WTC11 (cell line): ENCODE results near the gene ZNF48. TPM values are rescaled to one million over a fixed set of nuclear protein-coding genes. Genes with fewer than 3 reads are reported as not detected.

Experiments used
- ESRRA ChIP-seq: sonication (generic); formaldehyde crosslinking; IDR thresholded peaks from 2 replicates; pipeline ENCODE4 v1.8.1; 2022; ENCODE audit warnings: mild to moderate bottlenecking, missing genetic modification reagents, borderline replicate concordance
- GABPB1 ChIP-seq: sonication (generic); formaldehyde crosslinking; IDR thresholded peaks from 2 replicates; pipeline ENCODE4 v1.8.1; 2023; ENCODE audit warnings: mild to moderate bottlenecking, missing genetic modification reagents
- IRF2 ChIP-seq: sonication (generic); formaldehyde crosslinking; IDR thresholded peaks from 2 replicates; pipeline ENCODE4 v1.8.0; 2022; ENCODE audit warnings: low read depth, missing genetic modification reagents, borderline replicate concordance
- JAZF1 ChIP-seq: fragments of 250-450 bp; sonication (Bioruptor Pico); IDR thresholded peaks from 2 replicates; pipeline ENCODE4 v1.9.0; 2021; ENCODE audit warnings: moderate library complexity, mild to moderate bottlenecking, inconsistent platforms
- NR3C1 ChIP-seq: sonication (generic); formaldehyde crosslinking; conservative IDR thresholded peaks from 2 replicates; pipeline ENCODE4 v1.8.1; 2023; ENCODE audit warnings: low read depth, mild to moderate bottlenecking, missing genetic modification reagents
- SOX15 ChIP-seq: fragments of 250-450 bp; sonication (Bioruptor Pico); IDR thresholded peaks from 2 replicates; pipeline ENCODE4 v1.9.0; 2021; ENCODE audit warnings: mild to moderate bottlenecking
- ZNF219 ChIP-seq: sonication (generic); formaldehyde crosslinking; IDR thresholded peaks from 2 replicates; pipeline ENCODE4 v1.8.0; 2023; ENCODE audit warnings: missing genetic modification reagents, mild to moderate bottlenecking, borderline replicate concordance
- ZNF232 ChIP-seq: sonication (generic); formaldehyde crosslinking; IDR thresholded peaks from 2 replicates; pipeline ENCODE4 v1.8.0; 2022; ENCODE audit warnings: mild to moderate bottlenecking, missing genetic modification reagents
- total RNA-seq: library from RNA; stranded (reverse); gene quantifications from 3 replicates; pipeline ENCODE4 v1.2.3, GENCODE V29; 2021
- TF ChIP-seq, protein P1 (sequence below): sonication (generic); formaldehyde crosslinking; IDR thresholded peaks from 2 replicates; pipeline ENCODE4 v1.8.1; 2023; ENCODE audit warnings: mild to moderate bottlenecking, missing genetic modification reagents
- TF ChIP-seq, protein P2 (sequence below): fragments of 250-450 bp; sonication (Bioruptor Pico); IDR thresholded peaks from 2 replicates; pipeline ENCODE4 v2.1.2; 2022; ENCODE audit warnings: mild to moderate bottlenecking, moderate library complexity
- TF ChIP-seq, protein P3 (sequence below): fragments of 250-450 bp; sonication (Bioruptor Pico); IDR thresholded peaks from 2 replicates; pipeline ENCODE4 v1.9.0; 2021; ENCODE audit warnings: mild to moderate bottlenecking
- TF ChIP-seq, protein P4 (sequence below): sonication (generic); formaldehyde crosslinking; IDR thresholded peaks from 2 replicates; pipeline ENCODE4 v1.8.0; 2023; ENCODE audit warnings: missing genetic modification reagents, mild to moderate bottlenecking, borderline replicate concordance
- TF ChIP-seq, protein P5 (sequence below): sonication (generic); formaldehyde crosslinking; IDR thresholded peaks from 2 replicates; pipeline ENCODE4 v1.8.0; 2022; ENCODE audit warnings: mild to moderate bottlenecking, missing genetic modification reagents
- TF ChIP-seq, protein P6 (sequence below): sonication (generic); formaldehyde crosslinking; IDR thresholded peaks from 2 replicates; pipeline ENCODE4 v1.8.0; 2022; ENCODE audit warnings: missing genetic modification reagents
- TF ChIP-seq, protein P7 (sequence below): sonication (generic); formaldehyde crosslinking; IDR thresholded peaks from 2 replicates; pipeline ENCODE4 v1.8.1; 2023; ENCODE audit warnings: mild to moderate bottlenecking, missing genetic modification reagents
- TF ChIP-seq, protein P8 (sequence below): sonication (generic); formaldehyde crosslinking; IDR thresholded peaks from 2 replicates; pipeline ENCODE4 v1.8.1; 2022; ENCODE audit warnings: low read depth, missing genetic modification reagents, borderline replicate concordance
- TF ChIP-seq, protein P9 (sequence below): sonication (generic); formaldehyde crosslinking; IDR thresholded peaks from 2 replicates; pipeline ENCODE4 v1.8.0; 2022; ENCODE audit warnings: mild to moderate bottlenecking, missing genetic modification reagents

Gene ZNF48
- total RNA-seq, 1 experiment from 2014 or later, result 39.3 TPM

DNA sequence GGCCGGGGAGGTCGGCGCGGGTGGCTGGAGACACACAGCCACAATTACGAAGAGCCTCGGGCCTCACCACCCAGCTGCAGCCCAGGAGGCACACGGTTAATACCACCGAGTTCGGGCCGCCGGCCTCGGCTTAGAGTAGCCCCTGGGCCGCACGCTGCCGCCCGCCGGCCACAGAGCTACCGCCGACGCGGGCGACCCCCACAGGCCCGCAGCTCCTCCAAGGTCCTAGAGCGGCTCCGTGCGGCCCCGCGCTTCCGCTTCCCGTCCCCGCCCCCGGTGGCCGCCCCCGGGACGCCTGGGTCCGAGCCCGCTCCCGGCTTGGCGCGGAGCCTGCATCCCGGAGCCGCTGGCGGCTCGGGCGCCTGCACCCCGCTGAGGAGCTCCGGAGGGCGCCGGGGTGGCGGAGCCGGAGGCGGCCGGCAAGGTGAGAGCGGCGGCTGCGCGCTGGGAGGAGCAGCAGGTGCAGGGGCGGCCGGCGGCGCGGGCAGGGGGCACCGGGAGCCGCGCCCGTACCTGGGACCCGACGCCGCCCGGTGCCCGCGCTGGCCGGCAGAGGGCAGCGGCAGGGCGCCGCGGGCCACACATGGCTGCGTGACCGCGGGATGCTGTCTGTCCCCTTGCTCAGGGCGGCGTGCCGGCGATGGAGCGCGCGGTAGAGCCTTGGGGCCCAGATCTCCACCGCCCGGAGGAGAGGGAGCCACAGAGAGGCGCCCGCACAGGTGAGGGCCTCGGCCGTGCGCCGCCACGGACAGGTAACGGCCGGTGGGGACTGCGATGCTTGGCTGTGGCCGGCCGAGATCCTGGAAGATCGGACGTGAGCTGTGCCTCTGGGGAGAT, at the start of gene ZNF48 (continued):
- TF ChIP-seq, protein P1, sequence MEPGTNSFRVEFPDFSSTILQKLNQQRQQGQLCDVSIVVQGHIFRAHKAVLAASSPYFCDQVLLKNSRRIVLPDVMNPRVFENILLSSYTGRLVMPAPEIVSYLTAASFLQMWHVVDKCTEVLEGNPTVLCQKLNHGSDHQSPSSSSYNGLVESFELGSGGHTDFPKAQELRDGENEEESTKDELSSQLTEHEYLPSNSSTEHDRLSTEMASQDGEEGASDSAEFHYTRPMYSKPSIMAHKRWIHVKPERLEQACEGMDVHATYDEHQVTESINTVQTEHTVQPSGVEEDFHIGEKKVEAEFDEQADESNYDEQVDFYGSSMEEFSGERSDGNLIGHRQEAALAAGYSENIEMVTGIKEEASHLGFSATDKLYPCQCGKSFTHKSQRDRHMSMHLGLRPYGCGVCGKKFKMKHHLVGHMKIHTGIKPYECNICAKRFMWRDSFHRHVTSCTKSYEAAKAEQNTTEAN (CRISPR knock-in tag), result no peak
- TF ChIP-seq ZNF232 (CRISPR knock-in tag) (no peak), NR3C1 (CRISPR knock-in tag) (no peak), JAZF1 (CRISPR knock-in tag) (no peak), ESRRA (CRISPR knock-in tag) (0 out of 2 replicates have a peak, but pooled peaks have one; percentile 40), SOX15 (CRISPR knock-in tag) (no peak), IRF2 (CRISPR knock-in tag) (no peak), GABPB1 (CRISPR knock-in tag) (peak; percentile 65), ZNF219 (CRISPR knock-in tag) (no peak)
- TF ChIP-seq, protein P2, sequence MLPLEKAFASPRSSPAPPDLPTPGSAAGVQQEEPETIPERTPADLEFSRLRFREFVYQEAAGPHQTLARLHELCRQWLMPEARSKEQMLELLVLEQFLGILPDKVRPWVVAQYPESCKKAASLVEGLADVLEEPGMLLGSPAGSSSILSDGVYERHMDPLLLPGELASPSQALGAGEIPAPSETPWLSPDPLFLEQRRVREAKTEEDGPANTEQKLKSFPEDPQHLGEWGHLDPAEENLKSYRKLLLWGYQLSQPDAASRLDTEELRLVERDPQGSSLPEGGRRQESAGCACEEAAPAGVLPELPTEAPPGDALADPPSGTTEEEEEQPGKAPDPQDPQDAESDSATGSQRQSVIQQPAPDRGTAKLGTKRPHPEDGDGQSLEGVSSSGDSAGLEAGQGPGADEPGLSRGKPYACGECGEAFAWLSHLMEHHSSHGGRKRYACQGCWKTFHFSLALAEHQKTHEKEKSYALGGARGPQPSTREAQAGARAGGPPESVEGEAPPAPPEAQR, result no peak
- TF ChIP-seq, protein P3, sequence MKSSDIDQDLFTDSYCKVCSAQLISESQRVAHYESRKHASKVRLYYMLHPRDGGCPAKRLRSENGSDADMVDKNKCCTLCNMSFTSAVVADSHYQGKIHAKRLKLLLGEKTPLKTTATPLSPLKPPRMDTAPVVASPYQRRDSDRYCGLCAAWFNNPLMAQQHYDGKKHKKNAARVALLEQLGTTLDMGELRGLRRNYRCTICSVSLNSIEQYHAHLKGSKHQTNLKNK, result no peak
- TF ChIP-seq, protein P4, sequence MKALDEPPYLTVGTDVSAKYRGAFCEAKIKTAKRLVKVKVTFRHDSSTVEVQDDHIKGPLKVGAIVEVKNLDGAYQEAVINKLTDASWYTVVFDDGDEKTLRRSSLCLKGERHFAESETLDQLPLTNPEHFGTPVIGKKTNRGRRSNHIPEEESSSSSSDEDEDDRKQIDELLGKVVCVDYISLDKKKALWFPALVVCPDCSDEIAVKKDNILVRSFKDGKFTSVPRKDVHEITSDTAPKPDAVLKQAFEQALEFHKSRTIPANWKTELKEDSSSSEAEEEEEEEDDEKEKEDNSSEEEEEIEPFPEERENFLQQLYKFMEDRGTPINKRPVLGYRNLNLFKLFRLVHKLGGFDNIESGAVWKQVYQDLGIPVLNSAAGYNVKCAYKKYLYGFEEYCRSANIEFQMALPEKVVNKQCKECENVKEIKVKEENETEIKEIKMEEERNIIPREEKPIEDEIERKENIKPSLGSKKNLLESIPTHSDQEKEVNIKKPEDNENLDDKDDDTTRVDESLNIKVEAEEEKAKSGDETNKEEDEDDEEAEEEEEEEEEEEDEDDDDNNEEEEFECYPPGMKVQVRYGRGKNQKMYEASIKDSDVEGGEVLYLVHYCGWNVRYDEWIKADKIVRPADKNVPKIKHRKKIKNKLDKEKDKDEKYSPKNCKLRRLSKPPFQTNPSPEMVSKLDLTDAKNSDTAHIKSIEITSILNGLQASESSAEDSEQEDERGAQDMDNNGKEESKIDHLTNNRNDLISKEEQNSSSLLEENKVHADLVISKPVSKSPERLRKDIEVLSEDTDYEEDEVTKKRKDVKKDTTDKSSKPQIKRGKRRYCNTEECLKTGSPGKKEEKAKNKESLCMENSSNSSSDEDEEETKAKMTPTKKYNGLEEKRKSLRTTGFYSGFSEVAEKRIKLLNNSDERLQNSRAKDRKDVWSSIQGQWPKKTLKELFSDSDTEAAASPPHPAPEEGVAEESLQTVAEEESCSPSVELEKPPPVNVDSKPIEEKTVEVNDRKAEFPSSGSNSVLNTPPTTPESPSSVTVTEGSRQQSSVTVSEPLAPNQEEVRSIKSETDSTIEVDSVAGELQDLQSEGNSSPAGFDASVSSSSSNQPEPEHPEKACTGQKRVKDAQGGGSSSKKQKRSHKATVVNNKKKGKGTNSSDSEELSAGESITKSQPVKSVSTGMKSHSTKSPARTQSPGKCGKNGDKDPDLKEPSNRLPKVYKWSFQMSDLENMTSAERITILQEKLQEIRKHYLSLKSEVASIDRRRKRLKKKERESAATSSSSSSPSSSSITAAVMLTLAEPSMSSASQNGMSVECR (CRISPR knock-in tag), result no peak; the same call in 1 of the 2 replicates
- TF ChIP-seq, protein P5, sequence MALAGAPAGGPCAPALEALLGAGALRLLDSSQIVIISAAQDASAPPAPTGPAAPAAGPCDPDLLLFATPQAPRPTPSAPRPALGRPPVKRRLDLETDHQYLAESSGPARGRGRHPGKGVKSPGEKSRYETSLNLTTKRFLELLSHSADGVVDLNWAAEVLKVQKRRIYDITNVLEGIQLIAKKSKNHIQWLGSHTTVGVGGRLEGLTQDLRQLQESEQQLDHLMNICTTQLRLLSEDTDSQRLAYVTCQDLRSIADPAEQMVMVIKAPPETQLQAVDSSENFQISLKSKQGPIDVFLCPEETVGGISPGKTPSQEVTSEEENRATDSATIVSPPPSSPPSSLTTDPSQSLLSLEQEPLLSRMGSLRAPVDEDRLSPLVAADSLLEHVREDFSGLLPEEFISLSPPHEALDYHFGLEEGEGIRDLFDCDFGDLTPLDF (CRISPR knock-in tag), result no peak
- TF ChIP-seq, protein P6, sequence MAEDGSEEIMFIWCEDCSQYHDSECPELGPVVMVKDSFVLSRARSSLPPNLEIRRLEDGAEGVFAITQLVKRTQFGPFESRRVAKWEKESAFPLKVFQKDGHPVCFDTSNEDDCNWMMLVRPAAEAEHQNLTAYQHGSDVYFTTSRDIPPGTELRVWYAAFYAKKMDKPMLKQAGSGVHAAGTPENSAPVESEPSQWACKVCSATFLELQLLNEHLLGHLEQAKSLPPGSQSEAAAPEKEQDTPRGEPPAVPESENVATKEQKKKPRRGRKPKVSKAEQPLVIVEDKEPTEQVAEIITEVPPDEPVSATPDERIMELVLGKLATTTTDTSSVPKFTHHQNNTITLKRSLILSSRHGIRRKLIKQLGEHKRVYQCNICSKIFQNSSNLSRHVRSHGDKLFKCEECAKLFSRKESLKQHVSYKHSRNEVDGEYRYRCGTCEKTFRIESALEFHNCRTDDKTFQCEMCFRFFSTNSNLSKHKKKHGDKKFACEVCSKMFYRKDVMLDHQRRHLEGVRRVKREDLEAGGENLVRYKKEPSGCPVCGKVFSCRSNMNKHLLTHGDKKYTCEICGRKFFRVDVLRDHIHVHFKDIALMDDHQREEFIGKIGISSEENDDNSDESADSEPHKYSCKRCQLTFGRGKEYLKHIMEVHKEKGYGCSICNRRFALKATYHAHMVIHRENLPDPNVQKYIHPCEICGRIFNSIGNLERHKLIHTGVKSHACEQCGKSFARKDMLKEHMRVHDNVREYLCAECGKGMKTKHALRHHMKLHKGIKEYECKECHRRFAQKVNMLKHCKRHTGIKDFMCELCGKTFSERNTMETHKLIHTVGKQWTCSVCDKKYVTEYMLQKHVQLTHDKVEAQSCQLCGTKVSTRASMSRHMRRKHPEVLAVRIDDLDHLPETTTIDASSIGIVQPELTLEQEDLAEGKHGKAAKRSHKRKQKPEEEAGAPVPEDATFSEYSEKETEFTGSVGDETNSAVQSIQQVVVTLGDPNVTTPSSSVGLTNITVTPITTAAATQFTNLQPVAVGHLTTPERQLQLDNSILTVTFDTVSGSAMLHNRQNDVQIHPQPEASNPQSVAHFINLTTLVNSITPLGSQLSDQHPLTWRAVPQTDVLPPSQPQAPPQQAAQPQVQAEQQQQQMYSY, result no peak
- TF ChIP-seq, protein P7, sequence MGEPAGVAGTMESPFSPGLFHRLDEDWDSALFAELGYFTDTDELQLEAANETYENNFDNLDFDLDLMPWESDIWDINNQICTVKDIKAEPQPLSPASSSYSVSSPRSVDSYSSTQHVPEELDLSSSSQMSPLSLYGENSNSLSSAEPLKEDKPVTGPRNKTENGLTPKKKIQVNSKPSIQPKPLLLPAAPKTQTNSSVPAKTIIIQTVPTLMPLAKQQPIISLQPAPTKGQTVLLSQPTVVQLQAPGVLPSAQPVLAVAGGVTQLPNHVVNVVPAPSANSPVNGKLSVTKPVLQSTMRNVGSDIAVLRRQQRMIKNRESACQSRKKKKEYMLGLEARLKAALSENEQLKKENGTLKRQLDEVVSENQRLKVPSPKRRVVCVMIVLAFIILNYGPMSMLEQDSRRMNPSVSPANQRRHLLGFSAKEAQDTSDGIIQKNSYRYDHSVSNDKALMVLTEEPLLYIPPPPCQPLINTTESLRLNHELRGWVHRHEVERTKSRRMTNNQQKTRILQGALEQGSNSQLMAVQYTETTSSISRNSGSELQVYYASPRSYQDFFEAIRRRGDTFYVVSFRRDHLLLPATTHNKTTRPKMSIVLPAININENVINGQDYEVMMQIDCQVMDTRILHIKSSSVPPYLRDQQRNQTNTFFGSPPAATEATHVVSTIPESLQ (CRISPR knock-in tag), result no peak
- TF ChIP-seq, protein P8, sequence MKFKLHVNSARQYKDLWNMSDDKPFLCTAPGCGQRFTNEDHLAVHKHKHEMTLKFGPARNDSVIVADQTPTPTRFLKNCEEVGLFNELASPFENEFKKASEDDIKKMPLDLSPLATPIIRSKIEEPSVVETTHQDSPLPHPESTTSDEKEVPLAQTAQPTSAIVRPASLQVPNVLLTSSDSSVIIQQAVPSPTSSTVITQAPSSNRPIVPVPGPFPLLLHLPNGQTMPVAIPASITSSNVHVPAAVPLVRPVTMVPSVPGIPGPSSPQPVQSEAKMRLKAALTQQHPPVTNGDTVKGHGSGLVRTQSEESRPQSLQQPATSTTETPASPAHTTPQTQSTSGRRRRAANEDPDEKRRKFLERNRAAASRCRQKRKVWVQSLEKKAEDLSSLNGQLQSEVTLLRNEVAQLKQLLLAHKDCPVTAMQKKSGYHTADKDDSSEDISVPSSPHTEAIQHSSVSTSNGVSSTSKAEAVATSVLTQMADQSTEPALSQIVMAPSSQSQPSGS (CRISPR knock-in tag), result no peak
- TF ChIP-seq, protein P9, sequence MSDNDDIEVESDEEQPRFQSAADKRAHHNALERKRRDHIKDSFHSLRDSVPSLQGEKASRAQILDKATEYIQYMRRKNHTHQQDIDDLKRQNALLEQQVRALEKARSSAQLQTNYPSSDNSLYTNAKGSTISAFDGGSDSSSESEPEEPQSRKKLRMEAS (CRISPR knock-in tag), result peak; percentile 61; the same call in 1 of the 2 replicates
